ENCODE data around the gene RTP3. TPM values are rescaled to one million over a fixed set of nuclear protein-coding genes. Genes with fewer than 3 reads are reported as not detected.

RTP3 gene
- total and polyA plus RNA-seq, 8 donors = not detected

DNA sequence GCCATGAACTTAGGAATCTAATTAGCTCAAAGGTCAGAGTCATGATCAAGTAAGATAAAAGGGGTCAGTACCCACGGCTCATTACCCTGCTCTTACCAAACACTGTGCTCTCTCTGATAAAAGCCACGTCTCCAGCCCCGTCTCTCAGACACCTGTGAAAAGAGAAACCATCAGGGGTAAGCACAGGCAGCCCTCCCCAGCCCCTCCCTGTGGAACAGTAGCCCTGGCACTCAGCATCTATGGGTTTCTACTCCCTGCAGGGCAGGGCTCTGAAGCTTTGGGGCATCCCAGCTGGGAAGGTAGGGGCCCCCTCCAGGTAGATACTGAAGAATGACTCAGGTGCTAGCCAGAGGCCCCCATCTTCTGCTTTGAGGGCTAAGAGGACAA, 43.6 kb upstream of the RTP3 start:
- no peak for DNase-seq
- Histone ChIP-seq H3K36me3 (no peaks in the 10 kb centered on the region), H3K27me3 (no peaks in the 10 kb centered on the region), H3K4me1 (no peaks in the 10 kb centered on the region), H3K4me3 (no peak overlapping the region), H3K27ac (no peak overlapping the region), H3K9me3 (no peaks in the 10 kb centered on the region)
- intact Hi-C loops (cut with DNase I) = no loop called here
- 53 to 57% methylated on average over 3 of the region's 3 CpGs for WGBS, 2 donors
- no peak for ATAC-seq
- TF ChIP-seq, protein P1, sequence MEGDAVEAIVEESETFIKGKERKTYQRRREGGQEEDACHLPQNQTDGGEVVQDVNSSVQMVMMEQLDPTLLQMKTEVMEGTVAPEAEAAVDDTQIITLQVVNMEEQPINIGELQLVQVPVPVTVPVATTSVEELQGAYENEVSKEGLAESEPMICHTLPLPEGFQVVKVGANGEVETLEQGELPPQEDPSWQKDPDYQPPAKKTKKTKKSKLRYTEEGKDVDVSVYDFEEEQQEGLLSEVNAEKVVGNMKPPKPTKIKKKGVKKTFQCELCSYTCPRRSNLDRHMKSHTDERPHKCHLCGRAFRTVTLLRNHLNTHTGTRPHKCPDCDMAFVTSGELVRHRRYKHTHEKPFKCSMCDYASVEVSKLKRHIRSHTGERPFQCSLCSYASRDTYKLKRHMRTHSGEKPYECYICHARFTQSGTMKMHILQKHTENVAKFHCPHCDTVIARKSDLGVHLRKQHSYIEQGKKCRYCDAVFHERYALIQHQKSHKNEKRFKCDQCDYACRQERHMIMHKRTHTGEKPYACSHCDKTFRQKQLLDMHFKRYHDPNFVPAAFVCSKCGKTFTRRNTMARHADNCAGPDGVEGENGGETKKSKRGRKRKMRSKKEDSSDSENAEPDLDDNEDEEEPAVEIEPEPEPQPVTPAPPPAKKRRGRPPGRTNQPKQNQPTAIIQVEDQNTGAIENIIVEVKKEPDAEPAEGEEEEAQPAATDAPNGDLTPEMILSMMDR (IDR thresholded peaks at IDR 0.05) = no peak
- FAIRE-seq = no peak

DNA sequence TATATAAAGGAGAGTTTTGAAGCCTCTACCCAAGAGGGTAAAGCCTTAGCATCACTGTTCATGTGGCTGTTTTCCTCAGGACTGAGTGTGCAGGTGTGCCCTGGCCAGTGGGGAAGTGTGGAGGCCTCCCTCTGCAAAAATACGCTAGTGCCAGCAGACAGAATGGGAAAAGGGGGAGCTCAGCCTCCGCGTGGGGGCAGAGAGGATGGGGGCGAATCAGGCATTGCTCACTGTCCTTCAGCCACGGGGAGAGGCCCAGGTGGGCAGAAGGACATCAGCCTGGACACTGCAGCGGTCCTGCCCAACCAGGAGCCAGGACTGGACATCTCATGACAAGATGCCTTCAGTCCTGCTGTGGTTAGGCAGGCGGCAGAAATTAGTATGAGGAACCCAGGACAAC, 43.2 kb upstream of the RTP3 start:
- TF ChIP-seq, protein P1 (IDR thresholded peaks at IDR 0.05) = no peak
- intact Hi-C loops (cut with DNase I) = no loop called here
- Histone ChIP-seq H3K36me3 (no peaks in the 10 kb centered on the region), H3K4me3 (no peak overlapping the region), H3K4me1 (no peaks in the 10 kb centered on the region), H3K27ac (no peak overlapping the region), H3K27me3 (no peaks in the 10 kb centered on the region), H3K9me3 (no peaks in the 10 kb centered on the region)
- no peak for DNase-seq
- no peak for ATAC-seq
- FAIRE-seq = no peak
- 78 to 81% methylated on average over 7 of the region's 7 CpGs for WGBS, 2 donors

DNA sequence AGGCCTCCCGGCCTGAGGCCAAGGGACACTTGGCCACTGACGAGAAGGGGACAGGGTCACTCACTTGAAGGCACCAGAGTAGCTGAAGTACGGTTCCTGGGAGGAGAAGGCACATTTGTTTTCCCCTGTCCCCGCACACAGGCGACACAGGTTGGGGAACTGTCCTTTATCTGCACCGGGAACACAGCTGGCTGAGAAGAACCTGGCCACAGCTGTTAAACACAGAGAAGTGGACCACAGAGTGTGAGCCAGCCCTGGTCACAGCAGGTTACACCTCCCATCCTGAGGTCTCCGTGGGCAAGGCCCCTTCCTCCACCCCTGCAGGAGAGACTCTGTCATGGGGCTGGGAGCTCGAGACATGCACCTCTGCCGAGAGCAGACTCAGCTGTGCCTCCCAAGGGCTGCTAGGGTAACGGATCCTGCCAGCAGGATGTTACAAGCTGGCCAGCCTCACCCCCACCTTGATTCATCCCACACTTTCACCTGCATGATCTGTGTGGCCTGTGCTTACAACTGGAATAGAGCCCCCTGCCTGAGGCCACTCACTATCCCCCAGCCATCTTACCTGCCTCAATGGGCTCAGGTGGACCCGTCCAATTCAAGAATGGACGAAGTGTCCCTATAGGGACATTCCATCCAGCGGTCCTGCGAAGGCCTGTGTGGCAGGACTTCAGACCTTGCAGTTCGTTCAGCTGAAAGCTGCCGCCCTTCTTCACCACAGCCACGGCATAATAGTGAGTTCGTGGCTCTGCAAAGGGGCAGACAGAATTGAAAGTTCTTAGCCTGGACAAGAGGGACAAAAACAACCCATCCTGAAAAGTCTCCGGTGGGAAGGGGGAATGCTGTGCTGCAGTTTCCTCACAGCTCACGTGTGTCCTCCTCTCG, 42.3 kb upstream of the RTP3 start:
- Histone ChIP-seq H3K36me3 (no peaks in the 10 kb centered on the region), H3K4me1 (no peaks in the 10 kb centered on the region), H3K27me3 (no peaks in the 10 kb centered on the region), H3K27ac (no peak overlapping the region), H3K9me3 (no peaks in the 10 kb centered on the region), H3K4me3 (no peak overlapping the region)
- no peak for ATAC-seq
- FAIRE-seq = no peak
- TF ChIP-seq, protein P1 (IDR thresholded peaks at IDR 0.05) = no peak
- DNase-seq = no peak
- WGBS, 2 donors = 86 to 88% methylated on average over 21 of the region's 21 CpGs
- intact Hi-C loops (cut with DNase I) = no loop called here

DNA sequence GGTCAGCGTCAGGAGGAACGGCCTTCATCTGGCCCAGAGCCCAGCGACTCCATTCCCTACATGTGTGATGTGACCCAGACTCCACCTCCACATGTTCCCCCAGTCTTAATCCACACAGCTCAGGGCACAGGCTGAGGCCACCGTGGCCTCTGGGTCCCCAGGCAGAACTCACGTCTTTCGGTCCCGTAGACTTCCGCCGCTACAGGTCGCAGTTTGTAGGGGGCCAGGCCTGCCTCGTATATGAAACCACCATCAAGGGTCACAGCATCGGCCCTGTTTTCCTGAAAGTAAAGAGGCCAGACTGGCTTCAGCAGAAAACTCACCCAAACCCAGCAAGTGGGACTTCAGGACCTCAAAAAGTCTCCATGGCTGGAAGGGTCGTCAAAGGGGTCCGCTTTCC, 41.7 kb upstream of the RTP3 start:
- no peaks in the 10 kb centered on the region for H3K4me1 ChIP-seq
- H3K4me3 ChIP-seq = no peak overlapping the region
- DNase-seq (no peak), ATAC-seq (no peak), FAIRE-seq (no peak)
- intact Hi-C loops (cut with DNase I) = no loop called here
- no peaks in the 10 kb centered on the region for H3K27me3 ChIP-seq
- H3K27ac ChIP-seq = no peak overlapping the region
- H3K9me3 ChIP-seq = no peaks in the 10 kb centered on the region
- 92% methylated on average over 14 of the region's 14 CpGs for WGBS, 2 donors
- TF ChIP-seq, protein P1 (IDR thresholded peaks at IDR 0.05) = no peak
- H3K36me3 ChIP-seq = no peaks in the 10 kb centered on the region

DNA sequence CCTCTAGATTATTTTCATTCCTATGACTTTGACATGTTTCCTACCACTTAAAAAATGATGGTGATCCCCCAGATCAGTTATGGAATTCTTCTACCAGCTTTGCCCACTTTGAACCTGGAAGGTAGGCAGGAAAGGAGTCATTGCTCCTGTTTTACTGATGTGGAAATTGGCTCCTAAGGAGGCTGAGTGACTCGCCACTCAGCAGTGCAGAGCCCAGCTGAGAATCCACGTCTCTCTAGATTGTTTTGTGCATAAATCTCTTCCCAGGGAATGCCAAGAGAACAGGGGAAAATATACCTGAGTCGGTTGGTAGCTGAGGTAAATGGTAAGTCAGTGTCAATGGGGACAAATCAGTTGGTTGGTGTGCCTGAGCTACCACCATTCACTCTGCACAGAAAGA, 37.7 kb upstream of the RTP3 start:
- ATAC-seq (no peak), FAIRE-seq (no peak), DNase-seq (no peak)
- TF ChIP-seq, protein P1 (IDR thresholded peaks at IDR 0.05) = no peak
- H3K27me3 ChIP-seq = no peaks in the 10 kb centered on the region
- H3K9me3 ChIP-seq = no peaks in the 10 kb centered on the region
- no peak overlapping the region for H3K4me3 ChIP-seq
- 80 to 84% methylated on average over 3 of the region's 3 CpGs for WGBS, 2 donors
- H3K27ac ChIP-seq = no peak overlapping the region
- no peaks in the 10 kb centered on the region for H3K36me3 ChIP-seq
- intact Hi-C loops (cut with DNase I) = no loop called here
- H3K4me1 ChIP-seq = peaks cover 0 to 8% (median 0%) of the 10 kb centered on the region in 3 donors

Data from pancreas (tissue), 10 donors.